Naive B cell (primary cell): ENCODE results near the gene L2HGDH. TPM values are rescaled to one million over a fixed set of nuclear protein-coding genes. Genes with fewer than 3 reads are reported as not detected.

Experiments used
- polyA plus RNA-seq, 6 donors: library from polyadenylated mRNA; unstranded; fragments of 300-500 nt; fragmentation: Illumina TruSeq; gene quantifications; one replicate each; pipeline ENCODE4 v1.2.3, GENCODE V29; 2021; ENCODE audit warnings: low read depth in 6 of 6

The L2HGDH gene
- polyA plus RNA-seq, 6 donors from 2014 or later, result 1.5 to 3.6 (median 2.2) TPM; not detected in 1

Other genes with a start within 250 kb of the L2HGDH start
- 10 to 100 TPM; 24.5 to 43.3 (median 36.5) TPM for gene VCPKMT, start 195.7 kb downstream of the L2HGDH start, polyA plus RNA-seq
- gene SOS2, start 80.7 kb downstream of the L2HGDH start, polyA plus RNA-seq, result 10 to 100 TPM; 15.6 to 34.8 (median 20.3) TPM
- 10 to 100 TPM; 19.4 to 32.4 (median 28.3) TPM for gene DMAC2L, start 95 bp upstream of the L2HGDH start, polyA plus RNA-seq
- gene CDKL1, start 84.7 kb upstream of the L2HGDH start, polyA plus RNA-seq, result 10 to 100 TPM in 4 of 6 donors, 1 to 10 TPM in 2; 1.4 to 20.2 (median 12.8) TPM
- 10 to 100 TPM; 25.8 to 45.3 (median 35.4) TPM for gene MAP4K5, start 220.3 kb upstream of the L2HGDH start, polyA plus RNA-seq
- 1 to 10 TPM; 2.1 to 7.1 (median 5.2) TPM for gene ATL1, start 247.9 kb upstream of the L2HGDH start, polyA plus RNA-seq